Fibroblast of villous mesenchyme (primary cell): ENCODE data around the gene EGF. TPM values are rescaled to one million over a fixed set of nuclear protein-coding genes. Genes with fewer than 3 reads are reported as not detected.

Source experiments
- DNase-seq: peaks from one replicate; pipeline ENCODE4 v3.0.0-alpha.2; 2010; ENCODE audit warnings: low read depth
- H3K4me3 ChIP-seq: 2 replicates; pipeline ENCODE4 v1.5.1; 2011; ENCODE audit warnings: low read depth, mild to moderate bottlenecking, low read length
- CTCF ChIP-seq: IDR thresholded peaks from 2 replicates; pipeline ENCODE4 v1.5.1; 2012; ENCODE audit warnings: low read depth, mild to moderate bottlenecking, low read length; ENCODE audit not compliant: insufficient read depth
- total RNA-seq: library from RNA; depleted of rRNA; stranded (reverse); fragments of >200 nt; gene quantifications from 2 replicates; pipeline ENCODE4 v1.2.3, GENCODE V29; 2012

EGF gene
- total RNA-seq, 1 donor: 6.5 TPM

DNA sequence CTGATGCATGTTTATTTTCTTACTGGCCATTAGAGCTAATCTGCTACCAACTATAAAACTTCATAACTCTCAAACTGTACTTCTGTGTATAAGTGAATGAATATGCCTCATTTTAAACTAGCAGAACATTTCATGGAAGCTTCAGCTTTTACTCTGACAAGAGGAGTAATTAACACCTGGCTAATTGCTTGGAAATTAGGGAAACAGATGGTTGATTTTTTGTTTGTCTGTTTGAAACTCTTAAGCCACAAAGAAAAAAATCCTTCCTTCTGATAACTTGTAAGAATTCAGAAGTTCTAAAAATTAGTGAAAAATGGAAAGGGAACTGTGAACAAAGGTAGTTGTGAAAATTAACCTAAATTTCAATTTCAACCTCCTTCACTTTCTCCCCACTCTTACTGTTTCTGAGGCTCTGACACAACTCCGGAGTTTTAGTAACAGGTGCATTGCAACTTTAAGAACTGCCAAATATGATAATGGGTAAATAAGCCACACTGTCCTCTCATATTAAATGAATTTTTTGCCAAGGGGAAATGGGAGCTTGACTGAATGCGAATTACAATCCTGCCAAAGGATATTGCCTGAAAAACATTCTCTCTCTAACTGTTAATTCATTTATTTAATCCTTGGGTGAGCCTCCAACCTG lies 1.0 kb downstream of the EGF start:
- no peak overlapping the region for H3K4me3 ChIP-seq
- DNase-seq: no peak
- no peak for TF ChIP-seq CTCF

DNA sequence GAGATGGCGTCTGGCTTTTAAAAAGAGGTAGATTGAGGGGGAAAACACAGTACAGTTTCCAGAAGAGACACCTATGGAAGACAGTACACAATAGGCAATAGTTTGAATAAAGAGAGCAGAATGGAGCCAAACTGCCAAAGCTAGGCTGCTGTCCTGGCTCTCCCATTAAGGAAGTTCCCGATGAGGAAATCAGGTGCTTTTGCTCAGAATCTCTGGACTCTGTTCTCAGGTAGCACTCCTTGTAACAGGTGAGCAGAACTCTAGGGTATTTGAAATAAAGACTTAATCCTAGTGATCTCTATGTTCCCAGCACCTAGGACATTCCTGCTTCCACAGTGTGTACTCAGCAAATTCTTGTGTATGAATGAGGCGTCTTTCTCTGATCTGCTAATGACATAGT lies 1.6 kb downstream of the EGF start:
- DNase-seq: no peak
- TF ChIP-seq CTCF: no peak
- no peak overlapping the region for H3K4me3 ChIP-seq

- DNase-seq: no peak
- no peak for TF ChIP-seq CTCF
- no peak overlapping the region for H3K4me3 ChIP-seq
Measured at GRCh38 chr4:109915385-109916026, 2.8 kb downstream of the EGF start.

DNA sequence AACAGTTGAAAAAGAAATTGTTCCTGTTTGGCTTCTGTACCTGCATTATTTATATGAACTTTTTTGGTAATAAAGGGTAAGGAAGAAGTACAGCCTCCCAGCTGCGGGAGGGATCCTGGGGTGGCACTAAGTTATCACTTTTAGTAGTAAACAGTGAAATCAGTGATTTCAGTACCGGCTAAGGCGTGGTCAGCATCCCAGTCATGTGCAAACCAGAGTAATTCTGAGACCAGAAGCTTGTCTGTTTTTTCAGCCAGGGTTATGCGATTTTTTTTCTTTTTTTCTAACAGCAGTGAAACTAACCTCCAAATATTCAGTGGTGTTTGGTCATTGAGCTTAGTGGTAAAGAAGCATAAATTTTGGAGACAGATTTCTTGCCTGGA lies 3.3 kb downstream of the EGF start:
- no peak for DNase-seq
- H3K4me3 ChIP-seq: no peak overlapping the region
- TF ChIP-seq CTCF: no peak

DNA sequence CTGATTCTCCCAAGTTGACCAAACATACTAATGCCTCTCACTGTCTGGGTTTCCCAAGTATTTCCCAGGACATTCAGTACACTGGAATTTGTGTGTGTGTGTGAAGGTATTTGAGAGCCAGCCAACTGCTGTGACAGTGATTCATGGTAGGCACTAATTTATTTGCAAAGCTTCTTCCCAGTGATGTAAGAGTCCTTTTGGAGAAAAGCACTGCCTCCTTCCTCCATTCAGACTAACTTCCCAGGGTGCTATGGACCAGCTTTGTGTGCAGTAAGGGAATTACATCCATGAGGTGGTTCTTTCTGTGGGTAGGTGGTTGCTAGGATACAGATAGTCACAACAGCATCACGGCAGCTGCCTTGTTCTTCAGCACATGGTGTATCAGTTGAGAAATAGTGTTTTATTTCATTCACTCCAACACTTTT lies 8.7 kb downstream of the EGF start:
- TF ChIP-seq CTCF: no peak
- H3K4me3 ChIP-seq: no peak overlapping the region
- DNase-seq: peak; percentile 60

GRCh38 chr4:109925396-109925795 lies 12.7 kb downstream of the EGF start:
- DNase-seq: no peak
- no peak overlapping the region for H3K4me3 ChIP-seq
- TF ChIP-seq CTCF: no peak
